HuH-7.5 (cell line): ENCODE results near the gene PPP2R5C.
"Not testable (repeated sequence)": the region's sequence is repeated elsewhere in the genome, so short reads cannot be mapped to it uniquely, and the experiment has no call there.

ENCODE experiments used
- DNase-seq: peaks from one replicate; pipeline ENCODE4 v3.0.0; 2011; ENCODE audit warnings: low spot score

Gene PPP2R5C

DNA sequence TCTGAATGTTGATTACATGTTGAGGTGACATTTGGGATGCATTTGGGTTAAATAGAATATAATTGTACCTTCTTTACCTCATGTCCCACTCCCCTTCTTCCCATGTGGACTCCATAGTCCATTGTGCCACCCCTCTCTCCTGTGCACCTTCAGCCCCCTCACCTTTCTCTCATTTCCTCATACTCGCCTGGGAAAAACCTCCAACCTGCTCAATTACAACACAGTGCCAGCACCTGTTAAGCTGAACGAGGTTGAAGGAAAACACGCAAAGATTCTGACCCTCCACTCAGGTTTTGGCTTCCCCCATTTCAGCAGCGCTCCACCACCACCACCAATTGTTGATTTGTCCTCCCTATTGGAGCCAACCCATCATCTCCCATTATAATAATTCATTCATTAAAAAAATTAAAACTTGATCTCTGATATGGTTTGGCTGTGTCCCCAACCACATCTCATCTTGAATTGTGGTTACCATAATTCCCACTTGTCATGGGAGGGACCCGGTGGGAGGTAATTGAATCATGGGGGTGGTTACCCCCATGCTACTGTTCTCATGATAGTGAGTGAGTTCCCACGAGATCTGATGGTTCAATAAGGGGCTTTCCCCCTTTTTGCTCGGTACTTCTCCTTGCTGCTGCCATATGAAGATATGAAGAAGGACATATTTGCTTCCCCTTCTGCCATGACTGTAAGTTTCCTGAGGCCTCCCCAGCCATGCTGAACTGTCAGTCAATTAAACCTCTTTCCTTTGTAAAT is 33.7 kb upstream of the PPP2R5C start:
- DNase-seq = no peak

DNA sequence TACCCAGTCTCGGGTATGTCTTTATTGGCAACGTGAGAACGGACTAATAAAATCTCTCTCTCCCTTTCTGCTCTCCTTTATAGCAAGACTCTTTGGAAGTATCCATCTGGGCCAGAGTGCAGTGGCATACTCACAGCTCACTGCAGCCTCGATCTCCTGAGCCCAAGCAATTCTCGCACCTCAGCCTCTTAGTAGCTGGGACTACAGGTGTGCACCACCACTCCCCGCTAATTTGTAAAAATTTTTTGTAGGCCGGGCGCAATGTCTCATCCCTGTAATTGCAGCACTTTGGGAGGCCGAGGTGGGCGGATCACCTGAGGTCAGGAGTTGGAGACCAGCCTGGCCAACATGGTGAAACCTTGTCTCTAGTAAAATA is 33.2 kb upstream of the PPP2R5C start:
- no peak for DNase-seq

DNA sequence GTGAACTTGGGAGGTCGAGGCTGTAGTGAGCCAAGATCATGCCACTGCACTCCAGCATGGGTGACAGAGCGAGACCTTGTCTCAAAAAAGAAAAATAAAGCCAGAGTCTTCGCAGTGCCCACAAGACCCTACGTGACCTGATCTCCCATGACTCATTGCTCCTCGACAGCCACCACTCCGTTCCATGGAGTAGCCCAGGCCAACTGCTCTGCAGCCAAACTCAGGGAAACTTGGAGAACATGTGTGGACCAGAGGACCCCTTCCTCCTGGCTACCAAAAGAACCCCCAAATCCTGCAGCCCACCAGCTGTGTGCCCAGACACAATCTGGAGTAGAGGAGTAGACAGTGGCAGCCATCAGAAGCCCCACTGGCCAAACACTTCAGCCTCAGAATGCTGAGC is 32.1 kb upstream of the PPP2R5C start:
- no peak for DNase-seq

DNA sequence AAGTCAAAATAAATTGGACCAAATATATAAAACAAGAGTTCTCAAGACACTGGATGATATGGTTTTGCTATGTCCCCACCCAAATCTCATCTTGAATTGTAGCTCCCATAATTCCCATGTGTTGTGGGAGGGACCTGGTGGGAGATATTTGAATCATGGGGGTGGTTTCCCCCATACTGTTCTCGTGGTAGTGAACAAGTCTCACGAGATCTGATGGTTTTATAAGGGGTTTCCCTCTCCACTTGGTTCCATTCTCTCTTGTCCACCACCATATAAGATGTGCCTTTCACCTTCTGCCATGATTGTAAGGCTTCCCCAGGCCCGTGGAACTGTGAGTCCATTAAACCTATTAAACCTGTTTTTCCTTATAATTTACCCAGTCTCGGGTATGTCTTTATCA is 31.4 kb upstream of the PPP2R5C start:
- not testable (repeated sequence) for DNase-seq

DNA sequence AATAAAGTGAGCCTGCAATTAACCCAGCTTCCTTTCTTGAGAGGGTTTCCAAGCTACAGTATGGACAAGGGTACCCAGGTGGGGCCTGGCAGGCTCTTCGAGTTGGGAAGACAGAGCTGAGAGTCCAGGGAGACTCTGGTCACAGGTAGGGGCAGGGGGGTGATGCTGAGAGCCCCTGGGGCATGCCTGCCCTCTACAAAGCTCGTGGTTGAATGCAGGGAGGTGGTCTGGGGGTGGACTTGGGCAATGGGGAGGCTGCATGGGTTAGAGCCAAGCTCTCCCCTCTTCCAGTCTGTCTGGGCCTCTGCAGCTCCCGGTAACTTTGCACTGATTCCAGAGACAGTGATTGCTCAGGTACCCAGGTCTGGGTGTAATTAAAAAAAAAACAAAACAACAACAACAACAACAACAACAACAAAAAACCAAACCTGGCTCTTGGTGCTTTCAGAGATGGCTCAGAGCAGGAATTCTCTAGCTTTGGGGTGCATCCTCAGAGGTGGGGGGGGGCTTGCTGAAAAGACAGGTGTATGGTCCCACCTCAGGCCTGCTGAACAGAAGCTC is 30.8 kb upstream of the PPP2R5C start:
- DNase-seq = no peak

DNA sequence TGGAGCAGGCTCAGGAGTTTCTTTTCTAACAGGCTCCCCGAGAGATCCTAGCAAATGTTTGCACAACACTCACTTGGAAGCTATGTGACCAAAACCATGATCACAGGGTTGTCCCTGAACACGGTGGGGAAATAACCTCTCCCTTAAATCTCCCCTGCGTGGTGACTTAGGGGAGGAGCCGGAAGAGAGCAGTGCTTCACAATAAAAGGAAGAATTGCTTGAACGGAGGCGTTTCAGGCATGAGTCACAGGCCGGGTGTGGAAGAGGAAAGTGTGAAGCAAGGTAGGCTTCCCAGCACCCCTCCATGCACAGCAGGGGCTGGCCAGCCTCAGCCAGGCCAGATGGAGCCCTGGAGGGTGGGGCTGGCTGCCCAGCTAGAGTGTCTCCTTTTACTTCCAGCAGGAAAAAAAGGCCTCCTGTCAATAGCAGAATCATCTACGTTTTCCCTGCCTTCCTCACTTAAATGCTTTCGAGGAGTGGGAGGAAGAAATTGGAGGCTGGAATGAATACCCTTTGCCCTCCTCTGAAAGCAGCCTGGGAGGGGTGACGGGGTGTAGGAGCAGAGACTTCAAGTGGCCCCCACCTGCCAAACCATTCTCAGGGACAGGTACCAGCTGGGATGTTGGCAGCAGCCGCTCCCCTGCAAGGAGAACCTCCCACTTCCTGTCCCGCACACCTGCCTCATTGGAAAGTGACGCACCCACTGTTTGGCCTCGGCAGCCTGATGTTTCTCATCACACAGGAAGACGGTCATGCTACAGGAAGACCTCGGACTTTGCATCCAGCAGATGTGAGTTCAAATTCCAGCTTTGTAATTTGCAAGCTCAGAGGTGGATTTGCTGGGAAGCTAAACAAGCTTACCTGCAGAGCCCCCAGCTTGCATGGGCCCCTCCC is 30.1 kb upstream of the PPP2R5C start:
- DNase-seq = no peak

DNA sequence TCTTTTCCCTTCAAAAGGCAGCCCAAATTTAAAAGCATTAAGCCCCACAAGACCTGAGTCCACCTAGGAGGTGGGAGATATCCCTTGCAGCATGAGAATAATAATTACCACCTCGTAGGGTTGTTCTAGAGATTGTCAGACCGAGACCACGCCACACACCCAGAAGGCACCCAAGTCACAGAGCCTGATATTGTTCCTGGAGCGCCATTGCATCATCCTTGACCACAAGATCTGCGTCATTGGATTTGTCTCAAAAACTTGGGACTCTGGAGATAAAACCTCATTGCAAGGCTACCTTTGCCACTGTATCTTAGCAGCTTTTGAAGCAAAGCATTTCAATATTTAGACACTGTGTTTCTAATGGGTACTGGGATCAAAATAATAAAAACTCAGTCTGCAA is 29.4 kb upstream of the PPP2R5C start:
- no peak for DNase-seq

DNA sequence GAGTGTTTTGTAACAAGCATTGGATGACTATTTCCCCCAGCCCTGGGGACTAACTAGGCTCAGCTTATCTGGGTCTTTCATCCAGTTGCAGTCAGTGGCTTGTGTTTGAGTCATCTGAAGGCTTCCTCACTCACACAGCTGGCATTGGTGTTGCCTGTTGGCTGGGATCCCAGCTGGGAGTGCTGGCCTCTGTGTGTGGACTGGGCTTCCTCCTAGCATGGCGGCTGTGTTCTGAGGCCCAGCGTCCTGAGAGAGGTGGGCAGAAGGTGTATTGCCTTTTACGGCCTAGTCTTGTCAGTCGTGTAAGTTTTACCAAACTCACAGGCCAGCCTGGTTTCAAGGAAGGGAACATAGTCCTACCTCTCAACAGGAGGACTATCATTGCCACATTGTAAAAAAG is 28.3 kb upstream of the PPP2R5C start:
- no peak for DNase-seq

DNA sequence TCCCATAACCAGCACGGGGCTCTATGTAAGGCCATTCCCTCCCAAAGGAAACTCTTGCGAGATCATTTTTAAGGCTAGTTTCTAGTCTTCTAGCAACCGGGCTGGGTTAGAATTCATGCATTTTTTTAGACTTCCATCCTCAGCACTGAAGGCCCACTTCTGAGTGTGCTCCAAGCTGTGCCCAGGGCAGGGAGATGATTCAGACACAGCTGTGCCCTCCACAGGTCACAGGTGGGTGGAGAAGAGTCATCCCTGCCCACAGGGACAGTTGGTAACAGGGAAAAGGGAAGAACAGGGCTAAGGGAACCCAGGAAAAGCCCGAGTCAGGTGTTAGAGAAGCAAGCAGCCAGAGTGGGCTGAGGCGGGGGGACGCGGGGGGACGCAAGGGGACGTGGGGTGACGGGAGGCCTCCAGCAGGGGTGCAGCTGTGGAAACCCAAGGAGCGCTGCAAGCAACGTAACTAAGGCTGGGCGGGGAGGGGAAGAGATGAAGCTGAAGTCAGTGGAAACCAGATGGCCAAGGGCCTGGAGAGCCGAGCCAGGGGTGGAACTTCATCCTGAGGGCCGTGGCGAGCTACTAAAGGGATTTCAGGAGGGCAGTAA is 27.2 kb upstream of the PPP2R5C start:
- no peak for DNase-seq

DNA sequence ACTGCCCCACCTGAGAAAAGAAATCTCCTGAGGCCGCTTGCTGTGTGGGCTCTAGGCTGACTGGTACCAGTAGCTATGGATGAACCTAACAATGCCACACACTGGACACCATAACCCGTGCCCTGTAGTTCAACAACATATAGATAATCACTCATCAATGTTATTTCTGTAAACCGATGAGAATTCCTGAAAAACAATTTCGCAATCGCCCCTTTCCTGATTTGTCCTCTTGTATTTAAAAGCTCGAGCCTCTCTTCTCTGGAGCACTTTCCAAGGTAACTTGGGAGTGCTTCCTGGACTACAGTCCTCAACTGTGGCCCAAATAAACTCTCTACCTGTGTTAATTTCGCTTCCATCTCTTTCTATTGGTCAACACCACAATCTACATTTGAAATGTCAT is 26.1 kb upstream of the PPP2R5C start:
- DNase-seq = no peak

DNA sequence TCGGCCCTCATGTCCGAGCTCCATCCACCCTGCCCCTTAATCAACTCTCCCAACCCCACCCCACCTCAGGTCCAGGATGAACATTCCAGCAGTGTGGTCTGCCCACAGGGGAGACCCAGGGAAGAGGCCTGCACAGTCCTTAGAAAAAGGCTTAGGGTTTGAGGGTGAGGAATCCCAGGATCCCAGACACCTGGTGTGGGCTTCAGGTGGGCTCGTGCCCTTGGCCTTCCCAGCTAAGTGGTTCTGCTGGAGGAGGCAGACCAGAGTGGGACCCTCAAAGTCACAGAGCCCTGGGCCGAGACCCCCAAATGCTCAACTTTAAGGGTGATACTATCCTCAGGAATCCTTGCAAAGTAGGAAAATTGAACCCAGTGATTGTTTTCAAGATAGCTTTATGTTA is 25.4 kb upstream of the PPP2R5C start:
- DNase-seq = no peak

DNA sequence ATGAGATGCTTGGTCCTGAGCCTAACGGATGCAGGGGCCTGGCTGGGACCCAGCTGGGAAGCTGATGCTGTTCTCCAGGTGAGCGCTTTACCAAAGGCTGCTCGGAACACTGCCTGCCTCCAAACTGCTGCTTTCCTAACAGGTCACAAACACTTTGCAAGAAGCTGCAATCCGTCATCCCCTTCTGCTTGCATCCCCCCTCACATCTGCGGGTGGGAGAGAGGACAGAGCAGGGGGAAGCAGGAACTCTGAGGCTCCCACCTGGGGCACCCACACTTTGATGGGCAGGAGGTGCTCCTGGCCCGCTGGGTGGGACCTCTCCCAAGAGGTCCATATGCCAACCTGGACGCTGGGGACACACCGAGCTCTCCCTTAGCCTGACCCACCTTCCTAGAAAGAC is 24.9 kb upstream of the PPP2R5C start:
- no peak for DNase-seq

DNA sequence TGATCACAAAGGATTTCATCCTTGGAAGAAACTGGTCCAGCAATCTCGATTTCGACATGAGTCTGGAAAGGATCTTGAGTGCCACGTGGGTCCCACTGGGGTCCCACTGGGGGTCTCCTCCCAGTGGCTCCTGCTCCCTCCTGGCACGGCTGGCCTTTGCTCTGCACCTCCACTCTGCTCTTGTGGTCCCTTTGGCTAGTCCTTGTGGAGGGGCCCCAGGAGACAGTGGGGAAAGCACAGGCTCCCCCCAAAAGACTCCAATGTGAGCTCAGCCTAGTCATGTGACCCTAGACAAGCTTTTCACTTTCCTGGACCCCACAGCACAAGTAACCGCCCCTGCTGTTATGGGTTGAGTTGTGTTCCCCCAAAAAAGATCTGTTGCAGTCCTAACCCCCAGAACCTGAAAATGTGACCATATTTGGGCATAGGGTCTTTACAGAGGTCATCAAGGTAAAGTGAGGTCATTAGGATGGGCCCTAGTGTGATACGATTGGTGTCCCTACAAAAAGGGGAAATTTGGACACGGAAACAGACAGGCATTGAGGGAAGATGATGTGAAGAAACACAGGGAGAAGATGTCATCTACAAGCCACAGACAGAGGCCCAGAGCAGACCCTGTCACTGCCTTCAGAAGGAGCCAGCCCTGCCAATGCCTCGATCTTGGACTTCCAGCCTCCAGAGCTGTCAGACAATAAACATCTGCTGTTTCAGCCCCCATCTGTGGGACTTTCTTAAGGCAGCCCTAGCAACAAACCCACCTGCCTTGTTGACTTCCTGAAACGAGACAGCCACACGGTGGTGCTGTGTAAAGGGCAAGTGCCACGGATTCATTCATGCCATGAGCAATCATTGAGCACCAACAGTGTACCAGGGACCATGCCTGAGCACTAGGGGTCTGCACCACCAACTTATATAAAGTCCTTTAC is 23.8 kb upstream of the PPP2R5C start:
- no peak for DNase-seq

DNA sequence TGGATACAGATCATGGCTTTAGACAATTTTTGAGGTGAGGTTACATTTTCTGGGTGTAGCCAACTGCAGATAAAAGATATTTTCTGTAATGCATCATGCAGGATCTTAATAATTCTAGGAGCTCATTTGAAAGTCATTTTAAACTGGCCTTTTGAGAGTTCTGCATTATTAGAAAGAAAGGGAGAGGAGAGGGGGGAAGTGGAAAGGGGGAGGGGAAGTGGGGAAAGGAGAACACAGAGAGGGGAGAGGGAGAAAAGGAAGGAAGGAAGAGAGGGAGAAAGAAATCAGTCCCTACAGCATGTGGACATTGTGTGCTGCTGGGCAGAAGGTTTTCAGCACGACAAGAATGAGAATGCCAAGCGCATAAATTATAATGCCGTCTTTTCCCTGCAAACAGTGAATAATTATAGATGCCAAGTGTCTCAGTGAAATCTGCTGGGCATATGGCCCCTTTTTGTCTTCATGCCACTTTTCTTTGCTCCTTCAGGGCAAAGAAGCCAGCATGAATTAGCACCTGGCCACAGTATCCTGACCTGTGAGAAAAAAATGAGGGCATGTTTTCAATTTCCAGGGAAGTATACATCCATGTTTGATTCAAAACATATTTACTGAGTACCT is 22.7 kb upstream of the PPP2R5C start:
- DNase-seq = no peak

DNA sequence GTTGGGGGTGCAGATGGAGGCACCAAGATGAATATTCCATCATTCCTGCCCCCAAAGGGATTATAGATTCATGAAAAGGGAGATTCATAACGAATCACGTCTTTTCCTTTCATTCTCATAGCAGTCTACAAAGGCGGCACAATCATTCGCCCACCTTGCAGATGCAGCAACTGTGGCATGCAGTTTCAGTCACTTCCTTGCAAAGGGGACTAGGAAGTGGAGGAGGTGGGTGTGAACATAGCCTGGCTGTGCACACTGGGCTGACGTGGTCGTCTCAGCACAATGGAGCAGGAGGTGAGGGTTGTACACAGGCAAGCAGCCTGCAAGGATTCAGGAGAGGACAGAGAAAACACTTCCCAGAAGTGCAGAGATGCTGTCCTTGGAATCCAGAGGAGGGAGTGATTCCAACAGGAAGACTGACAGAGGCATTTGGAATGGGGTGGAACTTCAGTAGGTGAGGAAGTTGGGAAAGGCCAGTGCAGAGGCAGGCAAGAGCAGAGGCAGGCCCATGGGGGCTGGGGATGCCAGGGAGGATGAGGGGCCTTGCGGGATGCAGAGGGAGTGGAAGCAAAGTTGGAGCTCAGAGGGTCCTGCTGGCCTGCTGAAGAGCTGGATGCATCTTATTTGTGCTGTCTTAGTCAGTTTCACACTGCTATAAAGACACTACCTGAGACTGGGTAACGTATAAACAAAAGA is 21.9 kb upstream of the PPP2R5C start:
- no peak for DNase-seq

DNA sequence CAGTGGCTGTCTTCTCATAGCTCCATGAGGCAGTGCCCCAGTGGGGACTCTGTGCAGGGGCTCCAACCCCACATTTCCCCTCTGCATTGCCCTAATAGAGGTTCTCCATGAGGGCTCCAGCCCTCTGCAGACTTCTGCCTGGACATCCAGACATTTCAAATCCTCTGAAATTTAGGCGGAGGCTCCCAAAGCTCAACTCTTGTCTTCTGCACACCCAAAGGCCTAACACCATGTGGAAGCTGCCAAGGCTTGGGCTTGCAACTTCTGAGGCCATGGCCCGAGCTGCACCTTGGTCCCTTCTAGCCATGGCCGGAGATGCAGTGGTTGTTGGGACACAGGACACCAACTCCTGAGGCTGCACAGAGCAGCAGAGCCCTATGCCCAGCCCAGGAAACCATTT is 20.5 kb upstream of the PPP2R5C start:
- DNase-seq = no peak

DNA sequence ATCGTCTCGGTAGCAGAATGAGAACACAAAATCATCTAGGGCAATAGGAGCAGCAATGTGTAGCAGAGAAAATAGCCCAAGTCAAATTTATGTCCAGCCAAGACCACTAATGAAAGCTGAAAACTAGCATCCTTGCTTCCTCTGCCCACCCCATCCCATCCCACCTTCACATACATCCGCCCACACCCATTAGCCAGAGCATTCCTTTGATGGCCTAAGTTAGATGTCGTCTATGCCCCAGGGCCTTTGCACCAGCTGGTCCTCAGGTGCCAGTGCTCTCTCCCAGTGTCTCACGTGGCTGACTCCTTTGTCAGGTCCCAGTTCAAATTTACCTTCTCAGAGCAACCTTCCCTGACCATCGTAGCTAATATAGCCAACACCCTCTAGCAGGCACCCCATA is 17.8 kb upstream of the PPP2R5C start:
- no peak for DNase-seq

DNA sequence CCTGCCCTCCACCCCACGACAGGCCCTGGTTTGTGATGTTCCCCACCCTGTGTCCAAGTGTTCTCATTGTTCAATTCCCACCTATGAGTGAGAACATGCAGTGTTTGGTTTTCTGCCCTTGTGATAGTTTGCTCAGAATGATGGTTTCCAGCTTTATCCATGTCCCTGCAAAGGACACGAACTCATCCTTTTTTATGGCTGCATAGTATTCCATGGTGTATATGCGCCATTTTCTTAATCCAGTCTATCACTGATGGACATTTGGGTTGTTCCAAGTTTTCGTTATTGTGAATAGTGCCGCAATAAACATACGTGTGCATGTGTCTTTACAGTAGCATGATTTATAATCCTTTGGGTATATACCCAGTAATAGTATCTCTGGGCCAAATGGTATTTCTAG is 17.1 kb upstream of the PPP2R5C start:
- DNase-seq = not testable (repeated sequence)

DNA sequence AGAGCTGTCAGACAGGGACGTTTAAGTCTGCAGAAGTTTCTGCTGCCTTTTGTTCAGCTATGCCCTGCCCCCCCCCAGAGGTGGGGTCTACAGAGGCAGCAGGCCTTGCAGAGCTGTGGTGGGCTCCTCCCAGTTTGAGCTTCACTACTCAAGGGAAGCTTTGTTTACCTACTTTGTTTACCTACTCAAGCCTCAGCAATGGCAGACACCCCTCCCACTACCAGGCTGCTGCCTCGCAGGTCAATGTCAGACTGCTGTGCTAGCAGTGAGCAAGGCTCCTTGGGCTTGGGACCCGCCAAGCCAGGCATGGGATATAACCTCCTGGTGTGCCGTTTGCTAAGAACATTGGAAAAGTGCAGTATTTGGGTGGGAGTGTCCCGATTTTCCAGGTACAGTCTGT is 11.8 kb upstream of the PPP2R5C start:
- not testable (repeated sequence) for DNase-seq

DNA sequence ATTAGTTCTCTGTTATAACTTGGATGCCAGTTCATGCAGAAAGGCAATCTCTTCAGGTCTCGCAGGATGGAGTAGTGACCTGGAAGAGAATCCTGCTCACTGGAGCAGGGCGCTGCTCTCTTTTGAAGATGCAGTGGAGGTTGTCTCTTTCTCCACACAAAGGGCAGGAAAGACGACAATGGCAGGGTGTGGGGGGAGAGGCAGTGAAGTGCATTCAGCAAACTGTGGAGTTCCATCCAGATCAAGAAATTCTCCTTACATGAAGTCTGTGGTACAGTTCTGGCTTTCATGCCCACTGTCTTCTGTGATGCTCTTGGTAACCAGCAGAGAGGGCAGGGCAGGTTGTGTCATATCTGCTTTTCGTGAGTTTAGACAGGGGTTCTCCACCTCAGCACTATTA is 6.6 kb upstream of the PPP2R5C start:
- DNase-seq = no peak
